Cardiac septum (tissue), 1 donor: ENCODE data around the gene FLT1. TPM values are rescaled to one million over a fixed set of nuclear protein-coding genes. Genes with fewer than 3 reads are reported as not detected.

Source experiments
- DNase-seq: peaks from one replicate; pipeline ENCODE4 v3.0.0-alpha.2; 2020; ENCODE audit warnings: low spot score
- intact Hi-C: fragments of 100-400 bp; cut with DNase I; formaldehyde crosslinking; loops from one replicate; pipeline ENCODE4 v1.14.0; 2022
- total RNA-seq: library from RNA; stranded (reverse); fragmentation: NEBNext Ultra II Directional; extraction: Animal tissue kit (Norgen Biotek cat#: 25700); gene quantifications from one replicate; pipeline ENCODE4 v1.2.1, GENCODE V29; 2021
- donor health status: DM: no; HTN: no; CAD: no.

Gene FLT1
- total RNA-seq, 1 donor from 2014 or later, result 53.4 TPM

GRCh38 chr13:28470296-28470695, 24.6 kb downstream of the FLT1 start:
- intact Hi-C loops, result no loop called here
- no peak for DNase-seq

- DNase-seq, result no peak
- intact Hi-C loops, result loop anchor here (10.0 kb wide), 1 partner anchor 65 kb away; no protein-coding TSS in a partner anchor
Measured at GRCh38 chr13:28469316-28469715, 25.6 kb downstream of the FLT1 start.

GRCh38 chr13:28468023-28468915, 26.7 kb downstream of the FLT1 start:
- DNase-seq, result no peak
- intact Hi-C loops, result loop anchor here (10.0 kb wide), 1 partner anchor 67 kb away; no protein-coding TSS in a partner anchor

- intact Hi-C loops, result loop anchor here (10.0 kb wide), 1 partner anchor 68 kb away; no protein-coding TSS in a partner anchor
- no peak for DNase-seq
Measured at GRCh38 chr13:28467034-28467433, 27.9 kb downstream of the FLT1 start.

GRCh38 chr13:28466151-28466550, 28.8 kb downstream of the FLT1 start:
- DNase-seq, result no peak
- intact Hi-C loops, result loop anchor here (10.0 kb wide), 1 partner anchor 69 kb away; no protein-coding TSS in a partner anchor

GRCh38 chr13:28464861-28465460, 30.0 kb downstream of the FLT1 start:
- intact Hi-C loops, result loop anchor here (10.0 kb wide), 1 partner anchor 70 kb away; no protein-coding TSS in a partner anchor
- no peak for DNase-seq

- DNase-seq, result no peak
- intact Hi-C loops, result loop anchor here (10.0 kb wide), 1 partner anchor 71 kb away; no protein-coding TSS in a partner anchor
Measured at GRCh38 chr13:28463481-28463880, 31.4 kb downstream of the FLT1 start.

GRCh38 chr13:28459911-28460310, 35.0 kb downstream of the FLT1 start:
- intact Hi-C loops, result loop anchor here (10.0 kb wide), 2 partner anchors 75 to 135 kb away; no protein-coding TSS in a partner anchor
- DNase-seq, result no peak

- intact Hi-C loops, result loop anchor here (10.0 kb wide), 1 partner anchor 134 kb away; no protein-coding TSS in a partner anchor
- no peak for DNase-seq
Measured at GRCh38 chr13:28458608-28459007, 36.3 kb downstream of the FLT1 start.

- intact Hi-C loops, result loop anchor here (10.0 kb wide), 1 partner anchor 133 kb away; no protein-coding TSS in a partner anchor
Measured at GRCh38 chr13:28458051-28458450, 36.9 kb downstream of the FLT1 start.

GRCh38 chr13:28457521-28457920, 37.4 kb downstream of the FLT1 start:
- intact Hi-C loops, result loop anchor here (10.0 kb wide), 1 partner anchor 133 kb away; no protein-coding TSS in a partner anchor
- DNase-seq, result no peak

More at GRCh38 chr13:28458051-28458450, 36.9 kb downstream of the FLT1 start:
- no peak for DNase-seq

GRCh38 chr13:28455580-28456194, 39.2 kb downstream of the FLT1 start:
- intact Hi-C loops, result loop anchor here (10.0 kb wide), 1 partner anchor 131 kb away; no protein-coding TSS in a partner anchor
- no peak for DNase-seq

GRCh38 chr13:28452755-28453154, 42.2 kb downstream of the FLT1 start:
- intact Hi-C loops, result loop anchor here (10.0 kb wide), 1 partner anchor 128 kb away; no protein-coding TSS in a partner anchor
- no peak for DNase-seq

- intact Hi-C loops, result loop anchor here (10.0 kb wide), 1 partner anchor 127 kb away; no protein-coding TSS in a partner anchor
- DNase-seq, result no peak
Measured at GRCh38 chr13:28451482-28452217, 43.3 kb downstream of the FLT1 start.

- DNase-seq, result no peak
- intact Hi-C loops, result loop anchor here (10.0 kb wide), 1 partner anchor 125 kb away; no protein-coding TSS in a partner anchor
Measured at GRCh38 chr13:28449826-28450773, 44.8 kb downstream of the FLT1 start.

GRCh38 chr13:28448651-28449358, 46.1 kb downstream of the FLT1 start:
- intact Hi-C loops, result no loop called here

GRCh38 chr13:28447989-28448388, 46.9 kb downstream of the FLT1 start:
- intact Hi-C loops, result no loop called here
- no peak for DNase-seq

More at GRCh38 chr13:28448651-28449358, 46.1 kb downstream of the FLT1 start:
- no peak for DNase-seq
